NB4 (cell line): Measurements from ENCODE around the gene CD55.

ENCODE experiments used
- POLR2A ChIP-seq: IDR thresholded peaks from 2 replicates; pipeline ENCODE4 v1.6.1; 2011; ENCODE audit warnings: mild to moderate bottlenecking; ENCODE audit not compliant: insufficient read length; ENCODE audit errors: extremely low read depth
- TF ChIP-seq, protein P1 (sequence below): IDR thresholded peaks from one replicate; pipeline ENCODE4 v1.5.1; 2012; ENCODE audit warnings: low read depth, low read length
- TF ChIP-seq, protein P2 (sequence below): IDR thresholded peaks from 2 replicates; pipeline ENCODE4 v1.6.1; 2011; ENCODE audit warnings: low read depth, low read length

DNA sequence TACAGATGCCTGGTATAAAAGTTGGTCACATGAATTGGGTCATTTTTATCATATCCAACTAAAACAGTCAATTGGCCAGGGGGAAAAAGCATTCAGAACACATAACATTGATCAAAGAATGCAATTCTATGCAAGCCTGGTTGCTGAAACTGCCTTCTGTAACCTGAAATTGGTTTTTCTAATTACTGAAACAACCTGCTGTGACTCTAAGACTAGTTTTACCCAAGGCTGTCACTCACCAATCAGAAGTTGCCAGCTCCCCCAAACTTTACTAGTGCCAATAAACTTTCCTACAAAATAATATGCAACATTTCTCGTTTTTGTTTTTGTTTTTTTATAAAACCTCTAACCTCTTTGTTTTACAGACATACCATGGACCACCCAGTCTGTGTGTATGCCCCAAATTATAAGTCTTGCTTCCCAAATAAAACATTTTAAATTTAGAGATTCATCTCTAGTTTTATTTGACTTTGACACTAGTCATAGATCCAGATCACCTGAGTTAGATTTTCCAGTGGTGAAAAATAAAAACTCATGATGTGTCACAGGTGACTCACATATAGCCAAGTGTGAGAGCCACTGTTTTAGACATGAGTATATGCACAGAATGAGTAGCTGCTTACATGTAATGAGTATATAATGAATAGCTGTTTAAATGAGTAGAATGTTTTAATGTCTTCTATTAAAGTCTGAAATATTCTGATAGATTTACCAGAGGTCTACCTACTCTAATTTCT lies 68.4 kb downstream of the CD55 start:
- TF ChIP-seq, protein P1, sequence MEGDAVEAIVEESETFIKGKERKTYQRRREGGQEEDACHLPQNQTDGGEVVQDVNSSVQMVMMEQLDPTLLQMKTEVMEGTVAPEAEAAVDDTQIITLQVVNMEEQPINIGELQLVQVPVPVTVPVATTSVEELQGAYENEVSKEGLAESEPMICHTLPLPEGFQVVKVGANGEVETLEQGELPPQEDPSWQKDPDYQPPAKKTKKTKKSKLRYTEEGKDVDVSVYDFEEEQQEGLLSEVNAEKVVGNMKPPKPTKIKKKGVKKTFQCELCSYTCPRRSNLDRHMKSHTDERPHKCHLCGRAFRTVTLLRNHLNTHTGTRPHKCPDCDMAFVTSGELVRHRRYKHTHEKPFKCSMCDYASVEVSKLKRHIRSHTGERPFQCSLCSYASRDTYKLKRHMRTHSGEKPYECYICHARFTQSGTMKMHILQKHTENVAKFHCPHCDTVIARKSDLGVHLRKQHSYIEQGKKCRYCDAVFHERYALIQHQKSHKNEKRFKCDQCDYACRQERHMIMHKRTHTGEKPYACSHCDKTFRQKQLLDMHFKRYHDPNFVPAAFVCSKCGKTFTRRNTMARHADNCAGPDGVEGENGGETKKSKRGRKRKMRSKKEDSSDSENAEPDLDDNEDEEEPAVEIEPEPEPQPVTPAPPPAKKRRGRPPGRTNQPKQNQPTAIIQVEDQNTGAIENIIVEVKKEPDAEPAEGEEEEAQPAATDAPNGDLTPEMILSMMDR, result no peak
- no peak for TF ChIP-seq POLR2A
- TF ChIP-seq, protein P2, sequence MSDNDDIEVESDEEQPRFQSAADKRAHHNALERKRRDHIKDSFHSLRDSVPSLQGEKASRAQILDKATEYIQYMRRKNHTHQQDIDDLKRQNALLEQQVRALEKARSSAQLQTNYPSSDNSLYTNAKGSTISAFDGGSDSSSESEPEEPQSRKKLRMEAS, result no peak
